MM.1S (cell line): ENCODE results near the gene PCDHA1.
"Not testable (repeated sequence)": the region's sequence is repeated elsewhere in the genome, so short reads cannot be mapped to it uniquely, and the experiment has no call there.

Experiments
- EZH2 ChIP-seq: fragments of 300-600 bp; sonication (generic); optimal IDR thresholded peaks from 2 replicates; pipeline ENCODE3; 2017; ENCODE audit warnings: low read depth, mild to moderate bottlenecking, antibody characterized with exemption, low read length, mixed read lengths
- EZH2phosphoT487 ChIP-seq: fragments of 300-600 bp; sonication (generic); IDR thresholded peaks from 2 replicates; pipeline ENCODE4 v1.6.1; 2018; ENCODE audit warnings: antibody characterized with exemption, low read length
- TF ChIP-seq, protein P1 (sequence below): fragments of 300-600 bp; sonication (generic); IDR thresholded peaks from 2 replicates; pipeline ENCODE4 v1.5.1; 2016; ENCODE audit warnings: antibody characterized with exemption, low read length, mixed read lengths

DNA sequence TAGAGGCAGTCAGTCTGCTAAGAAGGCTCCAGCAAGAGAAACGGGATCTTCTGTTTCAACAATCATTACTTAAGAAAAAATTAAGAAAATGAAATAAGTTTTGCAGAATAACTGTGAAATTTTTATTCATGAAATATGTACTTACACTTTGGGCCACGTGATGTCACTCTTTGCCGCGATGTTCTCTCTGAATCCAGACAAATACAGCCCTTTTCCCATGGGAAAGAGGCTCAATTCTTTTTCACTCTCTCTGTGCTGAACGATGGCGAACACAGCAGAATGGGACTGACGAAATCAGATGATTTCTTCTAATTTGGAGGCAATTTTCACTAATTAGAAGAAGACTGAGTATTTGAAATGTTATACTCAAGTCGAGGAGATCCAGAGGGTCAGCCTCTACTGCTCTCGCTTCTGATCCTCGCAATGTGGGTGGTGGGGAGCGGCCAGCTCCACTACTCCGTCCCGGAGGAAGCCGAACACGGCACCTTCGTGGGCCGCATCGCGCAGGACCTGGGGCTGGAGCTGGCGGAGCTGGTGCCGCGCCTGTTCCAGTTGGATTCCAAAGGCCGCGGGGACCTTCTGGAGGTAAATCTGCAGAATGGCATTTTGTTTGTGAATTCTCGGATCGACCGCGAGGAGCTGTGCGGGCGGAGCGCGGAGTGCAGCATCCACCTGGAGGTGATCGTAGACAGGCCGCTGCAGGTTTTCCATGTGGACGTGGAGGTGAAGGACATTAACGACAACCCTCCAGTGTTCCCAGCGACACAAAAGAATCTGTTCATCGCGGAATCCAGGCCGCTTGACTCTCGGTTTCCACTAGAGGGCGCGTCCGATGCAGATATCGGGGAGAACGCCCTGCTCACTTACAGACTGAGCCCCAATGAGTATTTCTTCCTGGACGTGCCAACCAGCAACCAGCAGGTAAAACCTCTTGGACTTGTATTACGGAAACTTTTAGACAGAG is 62.5 kb downstream of the PCDHA1 start, which contains the start of gene PCDHA9:
- TF ChIP-seq, protein P1, sequence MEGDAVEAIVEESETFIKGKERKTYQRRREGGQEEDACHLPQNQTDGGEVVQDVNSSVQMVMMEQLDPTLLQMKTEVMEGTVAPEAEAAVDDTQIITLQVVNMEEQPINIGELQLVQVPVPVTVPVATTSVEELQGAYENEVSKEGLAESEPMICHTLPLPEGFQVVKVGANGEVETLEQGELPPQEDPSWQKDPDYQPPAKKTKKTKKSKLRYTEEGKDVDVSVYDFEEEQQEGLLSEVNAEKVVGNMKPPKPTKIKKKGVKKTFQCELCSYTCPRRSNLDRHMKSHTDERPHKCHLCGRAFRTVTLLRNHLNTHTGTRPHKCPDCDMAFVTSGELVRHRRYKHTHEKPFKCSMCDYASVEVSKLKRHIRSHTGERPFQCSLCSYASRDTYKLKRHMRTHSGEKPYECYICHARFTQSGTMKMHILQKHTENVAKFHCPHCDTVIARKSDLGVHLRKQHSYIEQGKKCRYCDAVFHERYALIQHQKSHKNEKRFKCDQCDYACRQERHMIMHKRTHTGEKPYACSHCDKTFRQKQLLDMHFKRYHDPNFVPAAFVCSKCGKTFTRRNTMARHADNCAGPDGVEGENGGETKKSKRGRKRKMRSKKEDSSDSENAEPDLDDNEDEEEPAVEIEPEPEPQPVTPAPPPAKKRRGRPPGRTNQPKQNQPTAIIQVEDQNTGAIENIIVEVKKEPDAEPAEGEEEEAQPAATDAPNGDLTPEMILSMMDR, result not testable (repeated sequence)
- TF ChIP-seq EZH2, EZH2phosphoT487: not testable (repeated sequence)
